Tibial nerve (tissue), 4 donors: ENCODE results near the gene FRAS1.

Experiments
- EP300 ChIP-seq, 2 donors: sonication (generic); formaldehyde crosslinking; IDR thresholded peaks; one replicate each; pipeline ENCODE4 v1.6.1; 2017; ENCODE audit warnings: antibody characterized with exemption in 2 of 2, mild to moderate bottlenecking in 1 of 2
- TF ChIP-seq, protein P1 (sequence below), 5 experiments: fragments of 200-600 bp in 3 of 5; fragments of 450-650 bp in 2 of 5; sonication (generic) in 3 of 5; IDR thresholded peaks; one replicate each; pipeline ENCODE4 v1.5.1; 2016 to 2019; ENCODE audit warnings: antibody characterized with exemption in 5 of 5, mild to moderate bottlenecking in 3 of 5, moderate library complexity in 2 of 5

DNA sequence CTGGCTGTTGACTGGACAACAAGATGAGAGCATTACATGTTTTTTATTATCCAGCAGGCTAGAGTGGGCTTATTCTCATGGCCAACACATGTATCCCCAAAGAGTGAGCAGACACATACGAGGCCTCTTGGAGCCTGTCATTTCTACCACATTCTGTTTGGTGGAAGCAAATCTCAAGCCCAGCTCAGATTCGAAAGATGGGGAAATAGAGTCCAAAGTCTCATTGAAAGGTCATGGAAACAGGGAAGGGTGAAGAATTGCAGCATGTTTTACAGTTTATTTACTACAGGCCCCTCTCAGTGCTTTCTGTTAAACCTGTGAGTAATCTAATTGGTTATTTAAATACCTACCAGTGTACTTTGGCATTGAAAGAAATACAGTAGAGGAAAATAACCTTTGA, 108.6 kb downstream of the FRAS1 start:
- TF ChIP-seq, protein P1, sequence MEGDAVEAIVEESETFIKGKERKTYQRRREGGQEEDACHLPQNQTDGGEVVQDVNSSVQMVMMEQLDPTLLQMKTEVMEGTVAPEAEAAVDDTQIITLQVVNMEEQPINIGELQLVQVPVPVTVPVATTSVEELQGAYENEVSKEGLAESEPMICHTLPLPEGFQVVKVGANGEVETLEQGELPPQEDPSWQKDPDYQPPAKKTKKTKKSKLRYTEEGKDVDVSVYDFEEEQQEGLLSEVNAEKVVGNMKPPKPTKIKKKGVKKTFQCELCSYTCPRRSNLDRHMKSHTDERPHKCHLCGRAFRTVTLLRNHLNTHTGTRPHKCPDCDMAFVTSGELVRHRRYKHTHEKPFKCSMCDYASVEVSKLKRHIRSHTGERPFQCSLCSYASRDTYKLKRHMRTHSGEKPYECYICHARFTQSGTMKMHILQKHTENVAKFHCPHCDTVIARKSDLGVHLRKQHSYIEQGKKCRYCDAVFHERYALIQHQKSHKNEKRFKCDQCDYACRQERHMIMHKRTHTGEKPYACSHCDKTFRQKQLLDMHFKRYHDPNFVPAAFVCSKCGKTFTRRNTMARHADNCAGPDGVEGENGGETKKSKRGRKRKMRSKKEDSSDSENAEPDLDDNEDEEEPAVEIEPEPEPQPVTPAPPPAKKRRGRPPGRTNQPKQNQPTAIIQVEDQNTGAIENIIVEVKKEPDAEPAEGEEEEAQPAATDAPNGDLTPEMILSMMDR (IDR thresholded peaks at IDR 0.05): no peak
- no peak for TF ChIP-seq EP300 (IDR thresholded peaks at IDR 0.05)
